ENCODE data around the gene RTCB.

DNA sequence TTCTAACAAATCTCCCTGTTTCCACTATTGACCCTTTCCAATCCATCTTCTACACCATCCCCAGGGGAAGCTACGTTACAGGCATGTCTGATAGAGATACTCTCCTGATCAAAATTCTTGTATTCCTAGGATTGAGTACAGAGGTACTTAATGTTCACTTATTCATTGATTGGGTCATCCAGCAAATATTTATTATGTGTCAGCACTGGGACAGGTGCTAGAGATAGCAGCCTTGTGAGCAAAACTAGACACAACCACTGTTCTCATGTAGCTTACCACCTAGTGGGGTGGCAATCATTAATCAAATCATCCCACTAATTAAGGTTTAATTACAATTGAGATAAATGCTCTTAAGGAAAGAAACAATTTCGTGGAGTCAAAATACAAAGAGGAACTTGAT, 9.4 kb upstream of the RTCB start:
- TF ChIP-seq, protein P1, sequence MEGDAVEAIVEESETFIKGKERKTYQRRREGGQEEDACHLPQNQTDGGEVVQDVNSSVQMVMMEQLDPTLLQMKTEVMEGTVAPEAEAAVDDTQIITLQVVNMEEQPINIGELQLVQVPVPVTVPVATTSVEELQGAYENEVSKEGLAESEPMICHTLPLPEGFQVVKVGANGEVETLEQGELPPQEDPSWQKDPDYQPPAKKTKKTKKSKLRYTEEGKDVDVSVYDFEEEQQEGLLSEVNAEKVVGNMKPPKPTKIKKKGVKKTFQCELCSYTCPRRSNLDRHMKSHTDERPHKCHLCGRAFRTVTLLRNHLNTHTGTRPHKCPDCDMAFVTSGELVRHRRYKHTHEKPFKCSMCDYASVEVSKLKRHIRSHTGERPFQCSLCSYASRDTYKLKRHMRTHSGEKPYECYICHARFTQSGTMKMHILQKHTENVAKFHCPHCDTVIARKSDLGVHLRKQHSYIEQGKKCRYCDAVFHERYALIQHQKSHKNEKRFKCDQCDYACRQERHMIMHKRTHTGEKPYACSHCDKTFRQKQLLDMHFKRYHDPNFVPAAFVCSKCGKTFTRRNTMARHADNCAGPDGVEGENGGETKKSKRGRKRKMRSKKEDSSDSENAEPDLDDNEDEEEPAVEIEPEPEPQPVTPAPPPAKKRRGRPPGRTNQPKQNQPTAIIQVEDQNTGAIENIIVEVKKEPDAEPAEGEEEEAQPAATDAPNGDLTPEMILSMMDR (IDR thresholded peaks at IDR 0.05): no peak
- TF ChIP-seq EP300 (IDR thresholded peaks at IDR 0.05): no peak
